ENCODE measurements around the gene RALGAPB.
A peak's percentile ranks its signal among the peaks of the same experiment; 100 is the strongest.

The RALGAPB gene

GRCh38 chr20:38547288-38548085 is 74.8 kb downstream of the RALGAPB start:
- DNase-seq (ENCODE audit: low read depth) = no peak

GRCh38 chr20:38548356-38549083 is 75.9 kb downstream of the RALGAPB start:
- DNase-seq (ENCODE audit: low read depth) = no peak

GRCh38 chr20:38550274-38550673 is 77.6 kb downstream of the RALGAPB start:
- DNase-seq (ENCODE audit: low read depth) = peak; percentile 37

- DNase-seq (ENCODE audit: low read depth) = no peak
Observed at GRCh38 chr20:38551056-38551626, 78.5 kb downstream of the RALGAPB start.

GRCh38 chr20:38554986-38555385 is 82.3 kb downstream of the RALGAPB start:
- no peak for DNase-seq (ENCODE audit: low read depth)

- DNase-seq (ENCODE audit: low read depth) = no peak
Observed at GRCh38 chr20:38555395-38555794, 82.8 kb downstream of the RALGAPB start.

GRCh38 chr20:38557174-38557573 is 84.5 kb downstream of the RALGAPB start:
- DNase-seq (ENCODE audit: low read depth) = no peak

GRCh38 chr20:38558596-38559360 is 86.1 kb downstream of the RALGAPB start:
- DNase-seq (ENCODE audit: low read depth) = no peak

GRCh38 chr20:38559764-38560163 is 87.1 kb downstream of the RALGAPB start:
- DNase-seq (ENCODE audit: low read depth) = peak; percentile 22

- DNase-seq (ENCODE audit: low read depth) = no peak
Observed at GRCh38 chr20:38563802-38564431, 91.3 kb downstream of the RALGAPB start.

GRCh38 chr20:38564680-38565079 is 92.0 kb downstream of the RALGAPB start:
- DNase-seq (ENCODE audit: low read depth) = no peak

- no peak for DNase-seq (ENCODE audit: low read depth)
Observed at GRCh38 chr20:38566036-38566598, 93.5 kb downstream of the RALGAPB start.

- DNase-seq (ENCODE audit: low read depth) = no peak
Observed at GRCh38 chr20:38569747-38570525, 97.3 kb downstream of the RALGAPB start.

GRCh38 chr20:38573413-38573812 is 100.8 kb downstream of the RALGAPB start:
- DNase-seq (ENCODE audit: low read depth) = no peak

- DNase-seq (ENCODE audit: low read depth) = no peak
Observed at GRCh38 chr20:38579219-38579910, 106.7 kb downstream of the RALGAPB start.

GRCh38 chr20:38579921-38580320 is 107.3 kb downstream of the RALGAPB start:
- DNase-seq (ENCODE audit: low read depth) = no peak

- no peak for DNase-seq (ENCODE audit: low read depth)
Observed at GRCh38 chr20:38581013-38581412, 108.4 kb downstream of the RALGAPB start, which contains the start of gene ADIG. Gene ADIG (plus strand): TSS chr20:38581197. CDS start chr20:38581251, 54 bp downstream.

GRCh38 chr20:38581830-38582358 is 109.3 kb downstream of the RALGAPB start:
- no peak for DNase-seq (ENCODE audit: low read depth)

- no peak for DNase-seq (ENCODE audit: low read depth)
Observed at GRCh38 chr20:38583306-38583705, 110.7 kb downstream of the RALGAPB start.
